KMS-11 (cell line): ENCODE data around the gene IFI16.
"Not testable (repeated sequence)": the region's sequence is repeated elsewhere in the genome, so short reads cannot be mapped to it uniquely, and the experiment has no call there.

Source experiments
- H2AFZ ChIP-seq: fragments of 200-600 bp; sonication (generic); 2 replicates; pipeline ENCODE4 v1.6.1; 2016; ENCODE audit warnings: antibody characterized with exemption, mixed run types, low read depth
- H3K27ac ChIP-seq: fragments of 200-600 bp; sonication (generic); 2 replicates; pipeline ENCODE4 v1.6.1; 2016; ENCODE audit warnings: mild to moderate bottlenecking, mixed run types
- H3K27me3 ChIP-seq: fragments of 200-600 bp; sonication (generic); 2 replicates; pipeline ENCODE4 v1.6.1; 2017; ENCODE audit warnings: mild to moderate bottlenecking, low read depth, mixed run types, moderate library complexity; ENCODE audit not compliant: insufficient read depth
- H3K36me3 ChIP-seq: fragments of 200-600 bp; sonication (generic); 2 replicates; pipeline ENCODE4 v1.6.1; 2017; ENCODE audit warnings: mild to moderate bottlenecking, mixed run types; ENCODE audit not compliant: insufficient read depth
- H3K4me1 ChIP-seq: fragments of 200-600 bp; sonication (generic); 2 replicates; pipeline ENCODE4 v1.6.1; 2016; ENCODE audit warnings: mild to moderate bottlenecking, low read depth, mixed run types; ENCODE audit not compliant: poor library complexity, severe bottlenecking
- H3K4me2 ChIP-seq: fragments of 200-600 bp; sonication (generic); 2 replicates; pipeline ENCODE4 v1.7.0; 2016; ENCODE audit warnings: mild to moderate bottlenecking, mixed run types
- H3K4me3 ChIP-seq: fragments of 200-600 bp; sonication (generic); IDR thresholded peaks from 2 replicates; pipeline ENCODE4 v1.6.1; 2017; ENCODE audit warnings: low read depth, low read length, mixed read lengths; ENCODE audit not compliant: insufficient read depth
- H3K79me2 ChIP-seq: fragments of 200-600 bp; sonication (generic); 2 replicates; pipeline ENCODE4 v1.6.1; 2016; ENCODE audit warnings: low read depth, mixed run types; ENCODE audit not compliant: insufficient read depth
- H3K9ac ChIP-seq: fragments of 200-600 bp; sonication (generic); 2 replicates; pipeline ENCODE4 v1.6.1; 2016; ENCODE audit warnings: mild to moderate bottlenecking, mixed run types
- H4K20me1 ChIP-seq: fragments of 200-600 bp; sonication (generic); 2 replicates; pipeline ENCODE4 v1.6.1; 2016; ENCODE audit warnings: mild to moderate bottlenecking, mixed run types; ENCODE audit not compliant: insufficient read depth
- TF ChIP-seq, protein P1 (sequence below): fragments of 200-600 bp; sonication (generic); conservative IDR thresholded peaks from 2 replicates; pipeline ENCODE4 v1.6.1; 2017; ENCODE audit warnings: low read depth, mild to moderate bottlenecking, antibody characterized with exemption, low read length, moderate library complexity, mixed read lengths

IFI16 gene

DNA sequence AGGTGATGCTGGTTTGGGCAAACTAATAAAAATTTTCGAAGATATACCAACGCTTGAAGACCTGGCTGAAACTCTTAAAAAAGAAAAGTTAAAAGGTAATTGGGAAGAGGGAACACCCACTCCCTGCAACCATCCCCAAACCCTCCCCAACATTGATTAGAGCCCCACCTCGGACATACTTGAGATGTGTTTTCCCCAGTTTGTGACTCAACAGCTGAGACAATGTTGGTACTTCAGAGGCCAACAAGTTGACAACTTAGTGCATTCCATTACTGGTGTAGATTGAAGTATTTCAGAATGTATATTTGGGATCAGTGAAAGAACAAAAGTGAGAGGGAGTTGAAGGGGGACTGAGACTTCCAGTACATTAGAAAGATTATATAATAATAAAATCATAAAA lies 5.1 kb downstream of the IFI16 start:
- Histone ChIP-seq H3K4me1 (peaks cover 22% of the 10 kb centered on the region), H3K36me3 (peaks cover 6% of the 10 kb centered on the region; the same call in 1 of the 2 replicates), H3K4me2 (no peak overlapping the region), H3K9ac (no peak overlapping the region), H3K27me3 (no peaks in the 10 kb centered on the region), H3K27ac (no peak overlapping the region), H3K79me2 (peaks cover 26% of the 10 kb centered on the region), H3K4me3 (no peak overlapping the region), H4K20me1 (no peaks in the 10 kb centered on the region), H2AFZ (no peak overlapping the region)
- TF ChIP-seq, protein P1, sequence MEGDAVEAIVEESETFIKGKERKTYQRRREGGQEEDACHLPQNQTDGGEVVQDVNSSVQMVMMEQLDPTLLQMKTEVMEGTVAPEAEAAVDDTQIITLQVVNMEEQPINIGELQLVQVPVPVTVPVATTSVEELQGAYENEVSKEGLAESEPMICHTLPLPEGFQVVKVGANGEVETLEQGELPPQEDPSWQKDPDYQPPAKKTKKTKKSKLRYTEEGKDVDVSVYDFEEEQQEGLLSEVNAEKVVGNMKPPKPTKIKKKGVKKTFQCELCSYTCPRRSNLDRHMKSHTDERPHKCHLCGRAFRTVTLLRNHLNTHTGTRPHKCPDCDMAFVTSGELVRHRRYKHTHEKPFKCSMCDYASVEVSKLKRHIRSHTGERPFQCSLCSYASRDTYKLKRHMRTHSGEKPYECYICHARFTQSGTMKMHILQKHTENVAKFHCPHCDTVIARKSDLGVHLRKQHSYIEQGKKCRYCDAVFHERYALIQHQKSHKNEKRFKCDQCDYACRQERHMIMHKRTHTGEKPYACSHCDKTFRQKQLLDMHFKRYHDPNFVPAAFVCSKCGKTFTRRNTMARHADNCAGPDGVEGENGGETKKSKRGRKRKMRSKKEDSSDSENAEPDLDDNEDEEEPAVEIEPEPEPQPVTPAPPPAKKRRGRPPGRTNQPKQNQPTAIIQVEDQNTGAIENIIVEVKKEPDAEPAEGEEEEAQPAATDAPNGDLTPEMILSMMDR: no peak

DNA sequence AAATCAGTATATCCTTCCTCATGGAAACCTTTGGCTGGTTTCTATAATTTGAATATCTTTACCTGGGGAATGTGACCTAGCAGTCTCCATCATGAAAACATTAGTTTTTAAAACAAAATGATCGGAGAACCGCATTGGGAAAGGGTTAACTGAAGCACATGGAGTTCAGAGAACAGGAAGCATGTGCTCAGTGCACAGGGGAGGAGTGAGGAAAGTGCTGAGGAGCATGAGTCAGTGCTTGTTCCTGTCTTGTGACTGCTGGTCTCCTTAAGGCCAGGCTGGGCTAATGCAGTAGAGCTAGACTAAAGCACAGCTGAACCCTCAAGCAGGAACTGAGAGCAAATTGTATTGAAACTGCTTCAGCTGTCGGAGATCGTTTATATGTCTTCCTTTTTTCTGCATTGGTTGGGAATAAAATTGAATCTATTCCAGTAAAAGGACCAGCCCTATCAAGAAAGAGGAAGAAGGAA lies 5.8 kb downstream of the IFI16 start:
- Histone ChIP-seq H4K20me1 (no peaks in the 10 kb centered on the region), H3K79me2 (peaks cover 19% of the 10 kb centered on the region), H3K27ac (no peak overlapping the region), H3K4me3 (no peak overlapping the region), H3K36me3 (peaks cover 6% of the 10 kb centered on the region; the same call in 1 of the 2 replicates), H3K27me3 (no peaks in the 10 kb centered on the region), H3K9ac (no peak overlapping the region), H2AFZ (no peak overlapping the region), H3K4me2 (no peak overlapping the region), H3K4me1 (peaks cover 22% of the 10 kb centered on the region)
- TF ChIP-seq, protein P1: no peak

DNA sequence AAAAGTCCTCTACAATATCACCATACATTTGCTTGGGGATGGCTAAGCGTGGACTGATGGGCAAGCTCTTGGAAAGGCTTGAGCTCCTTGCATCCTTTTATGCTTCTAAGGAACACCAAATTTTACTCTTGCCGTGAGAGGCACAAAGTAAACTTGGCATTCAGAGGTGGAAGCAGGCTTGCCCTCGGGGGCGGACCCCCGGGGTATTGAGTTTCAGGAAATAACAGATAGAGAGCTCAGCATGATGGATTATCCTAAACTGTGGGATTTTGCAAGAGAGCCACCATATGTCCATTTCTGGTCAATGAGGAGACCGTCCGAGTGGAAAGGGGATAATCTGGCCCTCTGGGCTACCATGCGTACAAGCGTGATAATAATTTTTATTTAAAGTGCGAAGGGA lies 14.0 kb downstream of the IFI16 start:
- Histone ChIP-seq H3K27me3 (no peaks in the 10 kb centered on the region), H3K4me1 (no peaks in the 10 kb centered on the region), H3K4me3 (no peak overlapping the region), H3K36me3 (no peaks in the 10 kb centered on the region; the same call in 1 of the 2 replicates), H3K27ac (no peak overlapping the region), H2AFZ (no peak overlapping the region), H3K4me2 (no peak overlapping the region), H4K20me1 (no peaks in the 10 kb centered on the region), H3K79me2 (no peaks in the 10 kb centered on the region), H3K9ac (no peak overlapping the region)
- TF ChIP-seq, protein P1: no peak

DNA sequence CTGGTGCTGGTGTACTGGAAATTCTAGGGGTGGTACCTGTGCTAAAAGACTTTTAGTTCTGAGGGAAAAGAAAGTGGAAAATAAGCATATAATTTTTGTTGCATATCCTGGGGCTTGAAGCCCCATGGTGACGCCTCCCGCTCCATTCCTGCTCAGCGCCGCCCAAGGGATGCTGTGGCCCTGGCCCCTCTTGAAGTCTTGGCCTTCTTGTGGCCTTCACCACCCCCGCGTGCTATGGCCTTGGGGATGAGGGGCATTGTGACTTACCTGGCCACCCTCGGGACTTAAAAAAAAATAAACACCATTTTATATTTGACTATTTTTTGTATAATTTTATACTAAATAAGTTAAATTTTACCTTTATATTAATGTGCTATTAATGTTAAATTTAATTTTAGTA lies 15.3 kb downstream of the IFI16 start:
- Histone ChIP-seq H3K4me1 (no peaks in the 10 kb centered on the region), H4K20me1 (no peaks in the 10 kb centered on the region), H2AFZ (no peak overlapping the region), H3K27me3 (no peaks in the 10 kb centered on the region), H3K9ac (no peak overlapping the region), H3K4me2 (no peak overlapping the region), H3K27ac (no peak overlapping the region), H3K4me3 (no peak overlapping the region), H3K79me2 (no peaks in the 10 kb centered on the region), H3K36me3 (no peaks in the 10 kb centered on the region; the same call in 1 of the 2 replicates)
- TF ChIP-seq, protein P1: no peak

DNA sequence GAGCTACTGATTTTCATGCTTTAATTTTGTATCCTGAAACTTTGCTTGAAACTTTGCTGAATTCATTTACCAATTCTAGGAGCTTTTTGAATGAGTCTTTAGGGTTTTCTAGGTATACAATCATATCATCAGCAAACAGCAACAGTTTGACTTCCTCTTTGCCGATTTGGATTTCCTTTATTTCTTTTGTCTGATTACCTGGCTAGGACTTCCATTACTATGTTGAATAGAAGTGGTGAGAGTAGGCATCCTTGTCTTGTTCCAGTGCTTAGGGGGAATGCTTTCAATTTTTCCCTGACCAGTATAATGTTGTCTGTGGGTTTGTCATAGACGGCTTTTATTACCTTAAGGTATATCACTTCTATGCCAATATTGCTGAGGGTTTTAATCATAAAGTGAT lies 17.1 kb downstream of the IFI16 start:
- not testable (repeated sequence) for H3K4me3 ChIP-seq, H2AFZ ChIP-seq, H4K20me1 ChIP-seq, H3K36me3 ChIP-seq, H3K79me2 ChIP-seq, H3K27ac ChIP-seq, H3K4me1 ChIP-seq, H3K27me3 ChIP-seq, H3K9ac ChIP-seq, H3K4me2 ChIP-seq
